ENCODE measurements around the gene SLPI.

The SLPI gene

GRCh38 chr20:45209924-45210323 is 44.4 kb downstream of the SLPI start:
- Histone ChIP-seq H3K27me3 (no peaks in the 10 kb centered on the region), H4K20me1 (no peaks in the 10 kb centered on the region), H3K36me3 (no peaks in the 10 kb centered on the region), H3K9ac (no peak overlapping the region), H3K27ac (no peak overlapping the region), H3K4me2 (no peak overlapping the region), H3K4me3 (no peak overlapping the region), H3K9me3 (replicated peaks in 1 of 11) (no peaks in the 10 kb centered on the region), H3K4me1 (no peaks in the 10 kb centered on the region; a peak in 1 of 20 replicates)
- no peak for TF ChIP-seq Cebpa-rat (IDR thresholded peaks at IDR 0.05)

GRCh38 chr20:45206725-45207124 is 47.6 kb downstream of the SLPI start, which contains the start of gene SEMG1:
SEMG1 (plus strand) TSS chr20:45207033; CDS start chr20:45207054, 21 bp downstream.
- no peak within 1 kb of the TSS for H3K9ac ChIP-seq
- no peak within 1 kb of the TSS for H3K27ac ChIP-seq
- no peak within 1 kb of the TSS for H3K4me2 ChIP-seq
- H3K4me3 ChIP-seq = no peak within 1 kb of the TSS
- no peak for TF ChIP-seq Cebpa-rat (IDR thresholded peaks at IDR 0.05)
- peaks cover 0 to 6% (median 0%) of the 10 kb centered on the region in 11 experiments; a peak in 5 of 22 replicates for H3K9me3 ChIP-seq (replicated peaks in 1 of 11)
- no peaks in the 10 kb centered on the region for H3K27me3 ChIP-seq
- no peaks in the 10 kb centered on the region for H3K36me3 ChIP-seq
- H4K20me1 ChIP-seq = no peaks in the 10 kb centered on the region
- H3K4me1 ChIP-seq = no peaks in the 10 kb centered on the region; a peak in 1 of 20 replicates
